HG03565 (cell line): ENCODE measurements around the gene FAM43B.

ENCODE experiments used
- ATAC-seq: cut with Tn5 transposase; IDR thresholded peaks from one replicate; pipeline ENCODE4 v1.9.1; 2021; ENCODE audit warnings: mild to moderate bottlenecking, moderate library complexity; ENCODE audit not compliant: unreplicated experiment

The FAM43B gene

GRCh38 chr1:20589331-20590278, 37.2 kb downstream of the FAM43B start:
- ATAC-seq: no peak

- ATAC-seq: no peak
Observed at GRCh38 chr1:20590306-20590777, 38.0 kb downstream of the FAM43B start.

GRCh38 chr1:20593756-20594155, 41.4 kb downstream of the FAM43B start:
- no peak for ATAC-seq

- ATAC-seq: no peak
Observed at GRCh38 chr1:20594746-20595145, 42.4 kb downstream of the FAM43B start.

GRCh38 chr1:20596106-20596505, 43.7 kb downstream of the FAM43B start:
- no peak for ATAC-seq

- no peak for ATAC-seq
Observed at GRCh38 chr1:20597650-20598049, 45.3 kb downstream of the FAM43B start.

- ATAC-seq: no peak
Observed at GRCh38 chr1:20600156-20600555, 47.8 kb downstream of the FAM43B start.

- ATAC-seq: no peak
Observed at GRCh38 chr1:20601129-20601825, 48.9 kb downstream of the FAM43B start.

- ATAC-seq: no peak
Observed at GRCh38 chr1:20602851-20603450, 50.6 kb downstream of the FAM43B start.

GRCh38 chr1:20603504-20604464, 51.4 kb downstream of the FAM43B start:
- ATAC-seq: no peak
